ENCODE measurements around the gene DOCK9. TPM values are rescaled to one million over a fixed set of nuclear protein-coding genes. Genes with fewer than 3 reads are reported as not detected.

Gene DOCK9
- total and polyA plus RNA-seq, 2 experiments from 2014 or later, result 16.4 to 38.9 TPM

- DNase-seq (ENCODE audit: low spot score), result no peak
- WGBS (ENCODE audit: low lambda C conversion rate, missing lambda C conversion rate), result 94% methylated on average over 6 of the region's 6 CpGs
- H3K4me1 ChIP-seq (ENCODE audit: insufficient read depth), result no peaks in the 10 kb centered on the region
Observed at GRCh38 chr13:98994896-98995295, 17.0 kb upstream of the DOCK9 start.

GRCh38 chr13:98994080-98994479 is 16.2 kb upstream of the DOCK9 start:
- Histone ChIP-seq H3K79me2 (no peaks in the 10 kb centered on the region), H3K27ac (no peak overlapping the region), H3K9me3 (ENCODE audit: low read depth) (no peaks in the 10 kb centered on the region), H3K9me2 (replicated peaks; ENCODE audit: insufficient read depth) (no peaks in the 10 kb centered on the region), H2AFZ (no peak overlapping the region), H3K36me3 (replicated peaks; ENCODE audit: insufficient read depth, low read depth) (no peaks in the 10 kb centered on the region), H3K4me3 (no peak overlapping the region), H3K27me3 (no peaks in the 10 kb centered on the region), H3K4me2 (no peak overlapping the region), H4K20me1 (ENCODE audit: insufficient read depth, poor library complexity, severe bottlenecking) (no peaks in the 10 kb centered on the region), H3K4me1 (ENCODE audit: insufficient read depth) (no peaks in the 10 kb centered on the region)
- TF ChIP-seq CTCF (IDR thresholded peaks at IDR 0.05; ENCODE audit: poor library complexity) (no peak), EZH2phosphoT487 (IDR thresholded peaks at IDR 0.05; ENCODE audit: low read depth, severe bottlenecking, unreplicated experiment) (no peak), EZH2 (IDR thresholded peaks at IDR 0.05; ENCODE audit: borderline replicate concordance) (no peak)
- 100% methylated on average over 2 of the region's 2 CpGs for WGBS (ENCODE audit: low lambda C conversion rate, missing lambda C conversion rate)
- no peak for DNase-seq (ENCODE audit: low spot score)

More at GRCh38 chr13:98994896-98995295, 17.0 kb upstream of the DOCK9 start:
- Histone ChIP-seq H3K4me2 (no peak overlapping the region), H3K9me2 (replicated peaks; ENCODE audit: insufficient read depth) (no peaks in the 10 kb centered on the region), H3K4me3 (no peak overlapping the region), H4K20me1 (ENCODE audit: insufficient read depth, poor library complexity, severe bottlenecking) (no peaks in the 10 kb centered on the region), H3K27me3 (no peaks in the 10 kb centered on the region), H3K27ac (no peak overlapping the region), H3K36me3 (replicated peaks; ENCODE audit: insufficient read depth, low read depth) (no peaks in the 10 kb centered on the region), H2AFZ (no peak overlapping the region), H3K9me3 (ENCODE audit: low read depth) (no peaks in the 10 kb centered on the region), H3K79me2 (no peaks in the 10 kb centered on the region)
- no peak for TF ChIP-seq CTCF (IDR thresholded peaks at IDR 0.05; ENCODE audit: poor library complexity)
- TF ChIP-seq EZH2 (IDR thresholded peaks at IDR 0.05; ENCODE audit: borderline replicate concordance), result no peak
- TF ChIP-seq EZH2phosphoT487 (IDR thresholded peaks at IDR 0.05; ENCODE audit: low read depth, severe bottlenecking, unreplicated experiment), result no peak

- Histone ChIP-seq H3K27me3 (no peaks in the 10 kb centered on the region), H3K9me3 (ENCODE audit: low read depth) (no peaks in the 10 kb centered on the region), H3K36me3 (replicated peaks; ENCODE audit: insufficient read depth, low read depth) (no peaks in the 10 kb centered on the region), H3K4me3 (no peak overlapping the region), H2AFZ (no peak overlapping the region), H3K9me2 (replicated peaks; ENCODE audit: insufficient read depth) (no peaks in the 10 kb centered on the region), H3K79me2 (no peaks in the 10 kb centered on the region), H3K4me2 (no peak overlapping the region), H3K27ac (no peak overlapping the region), H4K20me1 (ENCODE audit: insufficient read depth, poor library complexity, severe bottlenecking) (no peaks in the 10 kb centered on the region), H3K4me1 (ENCODE audit: insufficient read depth) (peaks cover 8% of the 10 kb centered on the region)
- DNase-seq (ENCODE audit: low spot score), result no peak
- WGBS (ENCODE audit: low lambda C conversion rate, missing lambda C conversion rate), result 79% methylated on average over 7 of the region's 7 CpGs
- TF ChIP-seq EZH2 (IDR thresholded peaks at IDR 0.05; ENCODE audit: borderline replicate concordance) (no peak), EZH2phosphoT487 (IDR thresholded peaks at IDR 0.05; ENCODE audit: low read depth, severe bottlenecking, unreplicated experiment) (no peak)
Observed at GRCh38 chr13:98992355-98992754, 14.5 kb upstream of the DOCK9 start.

GRCh38 chr13:98990701-98991100 is 12.8 kb upstream of the DOCK9 start:
- Histone ChIP-seq H2AFZ (no peak overlapping the region), H3K36me3 (replicated peaks; ENCODE audit: insufficient read depth, low read depth) (no peaks in the 10 kb centered on the region), H4K20me1 (ENCODE audit: insufficient read depth, poor library complexity, severe bottlenecking) (no peaks in the 10 kb centered on the region), H3K4me2 (no peak overlapping the region), H3K27ac (no peak overlapping the region), H3K9me3 (ENCODE audit: low read depth) (no peaks in the 10 kb centered on the region), H3K27me3 (no peaks in the 10 kb centered on the region), H3K4me3 (no peak overlapping the region), H3K79me2 (no peaks in the 10 kb centered on the region), H3K4me1 (ENCODE audit: insufficient read depth) (peaks cover 18% of the 10 kb centered on the region), H3K9me2 (replicated peaks; ENCODE audit: insufficient read depth) (no peaks in the 10 kb centered on the region)
- TF ChIP-seq CTCF (IDR thresholded peaks at IDR 0.05; ENCODE audit: poor library complexity) (no peak), EZH2phosphoT487 (IDR thresholded peaks at IDR 0.05; ENCODE audit: low read depth, severe bottlenecking, unreplicated experiment) (no peak), EZH2 (IDR thresholded peaks at IDR 0.05; ENCODE audit: borderline replicate concordance) (no peak)
- DNase-seq (ENCODE audit: low spot score), result no peak
- 95% methylated on average over 3 of the region's 3 CpGs for WGBS (ENCODE audit: low lambda C conversion rate, missing lambda C conversion rate)

All from hepatocyte (in vitro differentiated cells).